Smooth muscle cell (in vitro differentiated cells): ENCODE results near the gene IL10RB. TPM values are rescaled to one million over a fixed set of nuclear protein-coding genes. Genes with fewer than 3 reads are reported as not detected.

Experiments
- DNase-seq: peaks from one replicate; lab custom pipeline; 2025; ENCODE audit not compliant: unreplicated experiment; lab: John Stamatoyannopoulos, UW
- H2AFZ ChIP-seq: fragments of 200-600 bp; sonication (generic); 2 replicates; pipeline ENCODE4 v1.6.0; 2016; ENCODE audit warnings: antibody characterized with exemption, low read depth, mild to moderate bottlenecking
- H3F3A ChIP-seq: fragments of 200-600 bp; sonication (generic); 2 replicates; pipeline ENCODE4 v1.6.0; 2017; ENCODE audit warnings: antibody characterized with exemption, low read depth
- H3K27ac ChIP-seq: fragments of 200-600 bp; sonication (generic); 2 replicates; pipeline ENCODE4 v1.5.1; 2016; ENCODE audit warnings: low read depth, mild to moderate bottlenecking
- H3K27me3 ChIP-seq: fragments of 200-600 bp; sonication (generic); 2 replicates; pipeline ENCODE4 v1.6.1; 2016; ENCODE audit warnings: low read depth, mild to moderate bottlenecking
- H3K36me3 ChIP-seq: fragments of 200-600 bp; sonication (generic); 2 replicates; pipeline ENCODE4 v1.5.1; 2016; ENCODE audit warnings: low read depth
- H3K4me1 ChIP-seq: fragments of 200-600 bp; sonication (generic); 2 replicates; pipeline ENCODE4 v1.5.1; 2016; ENCODE audit warnings: low read depth
- H3K4me2 ChIP-seq: fragments of 200-600 bp; sonication (generic); 2 replicates; pipeline ENCODE4 v1.6.0; 2016; ENCODE audit warnings: mild to moderate bottlenecking
- H3K4me3 ChIP-seq: fragments of 200-600 bp; sonication (generic); 2 replicates; pipeline ENCODE4 v1.5.1; 2016; ENCODE audit warnings: mild to moderate bottlenecking
- H3K79me2 ChIP-seq: fragments of 200-600 bp; sonication (generic); 2 replicates; pipeline ENCODE4 v1.6.0; 2016; ENCODE audit warnings: low read depth, mild to moderate bottlenecking
- H3K9ac ChIP-seq: fragments of 200-600 bp; sonication (generic); 2 replicates; pipeline ENCODE4 v1.6.0; 2016; ENCODE audit warnings: low read depth
- H3K9me3 ChIP-seq: fragments of 200-600 bp; sonication (generic); replicated peaks from 2 replicates; pipeline ENCODE4 v1.5.1; 2016; ENCODE audit warnings: low read depth
- H4K20me1 ChIP-seq: fragments of 200-600 bp; sonication (generic); 2 replicates; pipeline ENCODE4 v1.6.0; 2016; ENCODE audit warnings: low read depth
- WGBS: methylation state at CpG from one replicate; pipeline ENCODE4 v1.1.7; 2016; ENCODE audit warnings: low lambda C conversion rate; 5-methylcytosine and 5-hydroxymethylcytosine counted together
- polyA plus RNA-seq: library from polyadenylated mRNA; unstranded; fragments of >200 nt; fragmentation: Nextera tagmentation; extraction: Ambion mirVana; gene quantifications from 2 replicates; pipeline ENCODE4 v1.2.1, GENCODE V29; 2016
- total RNA-seq: library from RNA; depleted of rRNA; stranded (reverse); fragments of >200 nt; gene quantifications from 2 replicates; pipeline ENCODE4 v1.2.3, GENCODE V29; 2014
- TF ChIP-seq, protein P1 (sequence below): fragments of 200-600 bp; sonication (generic); IDR thresholded peaks from 2 replicates; pipeline ENCODE4 v1.5.1; 2017; ENCODE audit warnings: borderline replicate concordance, mild to moderate bottlenecking, antibody characterized with exemption; ENCODE audit not compliant: insufficient read depth, poor library complexity, severe bottlenecking

The IL10RB gene
- total and polyA plus RNA-seq, 2 experiments from 2014 or later = 34.4 to 40.2 TPM

DNA sequence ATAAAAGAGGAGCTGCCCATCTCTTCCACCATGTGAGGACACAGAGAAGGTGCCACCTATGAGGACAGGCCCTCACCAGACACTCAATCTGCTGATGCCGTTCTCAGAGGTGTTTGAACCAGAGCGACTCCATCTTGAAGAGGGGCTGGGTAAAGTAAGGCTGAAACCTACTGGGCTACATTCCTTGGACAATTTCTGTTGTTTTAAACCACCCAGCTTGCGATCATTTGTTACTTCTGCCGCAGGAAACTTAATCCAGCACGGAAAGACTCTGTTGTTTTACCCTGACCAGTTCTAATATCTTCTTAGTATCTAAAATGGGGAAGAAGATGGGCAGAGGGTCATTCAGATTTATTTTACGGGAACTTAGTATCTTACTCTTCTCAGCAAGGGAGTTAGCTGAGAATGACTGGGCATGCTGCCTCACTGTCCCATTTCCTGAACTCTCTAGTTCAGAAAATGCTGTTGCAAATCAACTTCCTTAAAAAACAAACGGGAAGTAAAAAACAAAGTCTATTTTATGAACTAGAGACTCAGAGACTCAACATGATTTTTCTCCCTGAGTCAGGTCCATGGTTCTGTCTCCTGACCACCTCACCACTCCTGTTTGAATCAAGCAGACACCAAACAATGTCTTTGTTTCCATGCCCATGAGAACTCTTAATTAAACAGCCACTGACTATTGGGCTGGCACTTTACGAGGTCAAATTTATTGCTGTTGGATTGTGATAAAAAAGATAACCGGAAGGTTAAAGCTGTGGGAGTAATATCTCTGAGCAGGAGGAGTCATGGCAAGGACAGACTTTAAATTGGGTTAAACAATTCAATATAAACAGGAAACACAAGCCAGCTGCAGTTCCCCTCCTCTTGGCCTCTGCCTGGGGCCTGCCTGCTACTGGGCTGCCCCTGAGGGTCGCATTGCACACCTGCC is 34.8 kb downstream of the IL10RB start:
- no peak overlapping the region for H2AFZ ChIP-seq
- TF ChIP-seq, protein P1, sequence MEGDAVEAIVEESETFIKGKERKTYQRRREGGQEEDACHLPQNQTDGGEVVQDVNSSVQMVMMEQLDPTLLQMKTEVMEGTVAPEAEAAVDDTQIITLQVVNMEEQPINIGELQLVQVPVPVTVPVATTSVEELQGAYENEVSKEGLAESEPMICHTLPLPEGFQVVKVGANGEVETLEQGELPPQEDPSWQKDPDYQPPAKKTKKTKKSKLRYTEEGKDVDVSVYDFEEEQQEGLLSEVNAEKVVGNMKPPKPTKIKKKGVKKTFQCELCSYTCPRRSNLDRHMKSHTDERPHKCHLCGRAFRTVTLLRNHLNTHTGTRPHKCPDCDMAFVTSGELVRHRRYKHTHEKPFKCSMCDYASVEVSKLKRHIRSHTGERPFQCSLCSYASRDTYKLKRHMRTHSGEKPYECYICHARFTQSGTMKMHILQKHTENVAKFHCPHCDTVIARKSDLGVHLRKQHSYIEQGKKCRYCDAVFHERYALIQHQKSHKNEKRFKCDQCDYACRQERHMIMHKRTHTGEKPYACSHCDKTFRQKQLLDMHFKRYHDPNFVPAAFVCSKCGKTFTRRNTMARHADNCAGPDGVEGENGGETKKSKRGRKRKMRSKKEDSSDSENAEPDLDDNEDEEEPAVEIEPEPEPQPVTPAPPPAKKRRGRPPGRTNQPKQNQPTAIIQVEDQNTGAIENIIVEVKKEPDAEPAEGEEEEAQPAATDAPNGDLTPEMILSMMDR = no peak

DNA sequence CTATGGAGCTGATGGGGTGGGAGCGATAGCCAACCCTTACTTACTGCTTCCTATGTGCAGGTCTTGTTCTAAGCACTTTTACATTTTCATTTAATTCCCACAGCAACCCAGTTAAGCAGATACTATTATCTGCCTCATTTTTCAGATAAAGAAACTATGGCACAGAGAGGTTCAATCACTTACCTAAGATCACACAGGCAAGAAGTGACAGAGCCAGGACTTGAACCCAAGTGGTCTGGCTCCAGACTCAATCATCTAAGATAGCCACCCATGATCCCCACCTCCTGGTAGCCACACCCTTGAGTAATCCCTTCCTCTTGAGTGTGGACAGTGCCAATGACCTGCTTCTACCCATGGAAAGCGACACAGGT is 35.5 kb downstream of the IL10RB start:
- no peak overlapping the region for H3K27ac ChIP-seq
- H3K36me3 ChIP-seq = no peaks in the 10 kb centered on the region
- DNase-seq = no peak
- H3K4me3 ChIP-seq = no peak overlapping the region
- TF ChIP-seq, protein P1 = no peak
- H2AFZ ChIP-seq = no peak overlapping the region
- H4K20me1 ChIP-seq = no peaks in the 10 kb centered on the region
- peak overlapping the region; percentile 44 for H3K4me2 ChIP-seq
- H3K79me2 ChIP-seq = no peaks in the 10 kb centered on the region
- no peak overlapping the region for H3K9ac ChIP-seq
- H3K9me3 ChIP-seq = no peaks in the 10 kb centered on the region
- WGBS = 100% methylated on average over 2 of the region's 2 CpGs
- no peaks in the 10 kb centered on the region for H3F3A ChIP-seq
- peaks cover 3% of the 10 kb centered on the region for H3K4me1 ChIP-seq
- no peaks in the 10 kb centered on the region for H3K27me3 ChIP-seq

More for the DNA sequence above, 34.8 kb downstream of the IL10RB start:
- Histone ChIP-seq H3K9ac (no peak overlapping the region), H3K4me1 (peaks cover 3% of the 10 kb centered on the region), H3K4me2 (peak overlapping the region; percentile 44), H3K9me3 (no peaks in the 10 kb centered on the region), H3K27me3 (no peaks in the 10 kb centered on the region), H3K79me2 (no peaks in the 10 kb centered on the region), H3K36me3 (no peaks in the 10 kb centered on the region), H3K27ac (peak overlapping the region; percentile 16), H3K4me3 (no peak overlapping the region), H3F3A (no peaks in the 10 kb centered on the region), H4K20me1 (no peaks in the 10 kb centered on the region)
- 66% methylated on average over 10 of the region's 10 CpGs for whole genome bisulfite sequencing
- DNase-seq = no peak

DNA sequence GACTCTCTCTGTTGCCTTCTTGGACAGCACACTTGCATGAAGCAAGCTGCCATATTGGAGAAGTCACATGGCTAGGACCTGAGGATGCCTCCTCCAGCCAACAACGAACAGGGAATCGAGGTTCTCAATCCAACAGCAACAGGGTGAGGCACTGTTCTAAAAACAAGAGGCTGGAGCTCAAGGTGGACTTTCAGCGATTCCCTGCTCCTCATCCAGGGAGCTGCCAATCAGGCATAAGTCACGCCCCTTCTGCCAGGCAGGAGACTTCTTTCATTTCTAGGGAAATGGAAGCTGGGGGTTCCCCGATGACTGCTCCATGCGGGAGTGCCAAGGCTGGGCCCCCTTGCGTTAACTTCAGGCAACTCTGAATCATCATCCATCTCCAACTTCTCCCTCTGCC is 35.9 kb downstream of the IL10RB start:
- WGBS = 93% methylated on average over 7 of the region's 7 CpGs
- Histone ChIP-seq H3K4me3 (no peak overlapping the region), H3K4me1 (peaks cover 3% of the 10 kb centered on the region), H3K9me3 (no peaks in the 10 kb centered on the region), H3K27me3 (no peaks in the 10 kb centered on the region), H4K20me1 (no peaks in the 10 kb centered on the region), H3K36me3 (no peaks in the 10 kb centered on the region), H3K27ac (no peak overlapping the region), H3K79me2 (no peaks in the 10 kb centered on the region), H3K9ac (no peak overlapping the region), H3K4me2 (no peak overlapping the region), H2AFZ (no peak overlapping the region), H3F3A (no peaks in the 10 kb centered on the region)
- DNase-seq = no peak
- TF ChIP-seq, protein P1 = no peak
